K562 (cell line): Measurements from ENCODE around the gene OR4D2. TPM values are rescaled to one million over a fixed set of nuclear protein-coding genes. Genes with fewer than 3 reads are reported as not detected.

Experiments used
- ARID4B ChIP-seq: sonication (generic); formaldehyde crosslinking; IDR thresholded peaks from 2 replicates; pipeline ENCODE4 v1.8.0; 2022; ENCODE audit warnings: mild to moderate bottlenecking, missing genetic modification reagents
- KDM1A ChIP-seq, 2 experiments: fragments of 450-650 bp; IDR thresholded peaks; 2 replicates each; pipeline ENCODE4 v1.6.1; 2016; ENCODE audit warnings: mild to moderate bottlenecking in 2 of 2
- OTX1 ChIP-seq: fragments of 450-650 bp; formaldehyde crosslinking; IDR thresholded peaks from 2 replicates; pipeline ENCODE4 v1.4.0; 2022; ENCODE audit warnings: mild to moderate bottlenecking
- PHF8 ChIP-seq: fragments of 200-600 bp; sonication (generic); IDR thresholded peaks from 2 replicates; pipeline ENCODE4 v1.6.1; 2012; ENCODE audit warnings: mixed run types, mild to moderate bottlenecking, inconsistent platforms, low read length, moderate library complexity, borderline replicate concordance
- PURB ChIP-seq: sonication (generic); formaldehyde crosslinking; IDR thresholded peaks from 2 replicates; pipeline ENCODE4 v1.9.0; 2021; ENCODE audit warnings: low read depth, mild to moderate bottlenecking, missing genetic modification reagents
- RREB1 ChIP-seq: fragments of 250-450 bp; sonication (Bioruptor Pico); IDR thresholded peaks from 2 replicates; pipeline ENCODE4 v1.4.0; 2020
- TCFL5 ChIP-seq: fragments of 250-450 bp; sonication (Bioruptor Pico); conservative IDR thresholded peaks from 2 replicates; pipeline ENCODE4 v1.6.1; 2021; ENCODE audit warnings: mild to moderate bottlenecking, moderate library complexity, matching md5 sums
- VEZF1 ChIP-seq: fragments of 200-800 bp; sonication (Bioruptor generic); IDR thresholded peaks from 2 replicates; pipeline ENCODE4 v1.6.1; 2017; ENCODE audit warnings: missing genetic modification characterization, missing compliant biosample characterization
- WHSC1 ChIP-seq: IDR thresholded peaks from one replicate; pipeline ENCODE4 v1.6.1; 2012; ENCODE audit warnings: low read length, control low read depth, inconsistent platforms
- ZNF780A ChIP-seq: fragments of 250-450 bp; sonication (Bioruptor Pico); IDR thresholded peaks from 2 replicates; pipeline ENCODE4 v1.5.0; 2021; ENCODE audit warnings: mild to moderate bottlenecking
- polyA plus RNA-seq, 8 experiments: library from polyadenylated mRNA; depleted of rRNA in 4 of 8; stranded (reverse) in 5 of 8; unstranded in 3 of 8; fragments of >200 nt; fragmentation: Nextera tagmentation in 2 of 8; fragmentation: Illumina TruSeq in 1 of 8; extraction: Ambion mirVana in 2 of 8; extraction: Trizol in 1 of 8; gene quantifications; 2 replicates each; pipeline versions ENCODE4 v1.2.1 to v1.2.3, GENCODE V29; 2011 to 2014; ENCODE audit warnings: inconsistent platforms in 1 of 8, missing spikeins in 1 of 8
- total RNA-seq, 7 experiments: library from RNA; depleted of rRNA in 6 of 7; stranded (reverse); fragments of >200 nt in 6 of 7; fragmentation: Illumina TruSeq in 2 of 7; extraction: Trizol in 2 of 7; gene quantifications; 2 replicates each; pipeline versions ENCODE4 v1.2.1 to v1.2.3, GENCODE V29; 2011 to 2021; ENCODE audit warnings: low replicate concordance in 1 of 7

Gene OR4D2
- total and polyA plus RNA-seq, 9 of the 15 experiments (the other 6 are each of a cell fraction or from before 2014, with no cell fraction given) = not detected

- TF ChIP-seq VEZF1 (CRISPR knock-in tag) (peak; percentile 61; the same call in 1 of the 2 replicates), TCFL5 (CRISPR knock-in tag) (0 out of 2 replicates have a peak, but pooled peaks have one; percentile 11), PURB (CRISPR knock-in tag) (no peak), PHF8 (no peak), OTX1 (CRISPR knock-in tag) (peak; percentile 79; the same call in 1 of the 2 replicates), WHSC1 (no peak), ARID4B (no peak), KDM1A (IDR thresholded peaks at IDR 0.05) (0 out of 4 replicates have a peak, but pooled peaks of 1 of the 2 experiments have one; percentile 27), ZNF780A (CRISPR knock-in tag) (no peak), RREB1 (CRISPR knock-in tag) (peak; percentile 77; the same call in 1 of the 2 replicates)
Measured at GRCh38 chr17:58184986-58185761, 18.4 kb downstream of the OR4D2 start (continued).
